SK-N-MC (cell line): ENCODE data around the gene KRTAP20-2.

Experiments
- EZH2 ChIP-seq: fragments of 200-600 bp; sonication (generic); IDR thresholded peaks from one replicate; pipeline ENCODE4 v1.6.1; 2017; ENCODE audit warnings: antibody characterized with exemption
- FOXP2 ChIP-seq: optimal IDR thresholded peaks from 2 replicates; pipeline ENCODE3; 2011; ENCODE audit warnings: mild to moderate bottlenecking, moderate library complexity; ENCODE audit not compliant: insufficient read depth; ENCODE audit errors: extremely low read length, control extremely low read depth
- POLR2AphosphoS5 ChIP-seq: IDR thresholded peaks from 2 replicates; pipeline ENCODE4 v1.6.1; 2012; ENCODE audit warnings: mild to moderate bottlenecking, low read depth, low read length, borderline replicate concordance

DNA sequence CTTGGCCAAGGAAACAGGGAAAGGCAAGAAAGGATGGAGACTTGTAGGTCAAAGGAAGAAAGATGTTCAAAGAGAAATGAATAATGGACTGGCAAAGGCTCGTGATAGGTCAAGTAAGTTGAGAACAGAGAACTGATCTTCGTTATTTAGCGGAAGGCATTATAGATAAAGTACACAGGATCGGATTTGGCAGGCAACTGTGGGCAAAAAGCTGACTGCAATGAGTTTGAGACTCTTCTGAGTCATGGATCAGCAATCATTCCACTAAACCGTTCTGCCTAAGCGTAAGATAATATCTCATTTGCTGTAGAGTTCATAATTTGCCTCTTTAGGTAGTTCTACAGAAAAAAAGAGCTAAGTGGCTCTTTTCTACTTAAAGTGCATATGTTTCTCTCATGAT lies 49.5 kb downstream of the KRTAP20-2 start:
- TF ChIP-seq POLR2AphosphoS5 = no peak
- TF ChIP-seq EZH2 = no peak
- TF ChIP-seq FOXP2 = no peak
